Eye (tissue), 1 donor: ENCODE results near the gene TBC1D16.
"Not testable (repeated sequence)": the region's sequence is repeated elsewhere in the genome, so short reads cannot be mapped to it uniquely, and the experiment has no call there.

Experiments
- DNase-seq: peaks from one replicate; pipeline ENCODE4 v3.0.0-alpha.2; 2015

The TBC1D16 gene

GRCh38 chr17:80051681-80052080 lies 16.0 kb upstream of the TBC1D16 start:
- DNase-seq, result no peak

GRCh38 chr17:80050706-80051105 lies 15.0 kb upstream of the TBC1D16 start:
- no peak for DNase-seq

- no peak for DNase-seq
Measured at GRCh38 chr17:80049986-80050385, 14.3 kb upstream of the TBC1D16 start.

GRCh38 chr17:80047176-80047575 lies 11.5 kb upstream of the TBC1D16 start:
- no peak for DNase-seq

GRCh38 chr17:80046709-80047108 lies 11.0 kb upstream of the TBC1D16 start:
- DNase-seq, result not testable (repeated sequence)

GRCh38 chr17:80045703-80046102 lies 10.0 kb upstream of the TBC1D16 start:
- no peak for DNase-seq

- no peak for DNase-seq
Measured at GRCh38 chr17:80043963-80044362, 8.3 kb upstream of the TBC1D16 start.

- peak; percentile 93 for DNase-seq
Measured at GRCh38 chr17:80036715-80037477, 1.2 kb upstream of the TBC1D16 start.

- DNase-seq, result peak; percentile 94
Measured at GRCh38 chr17:80035937-80036714, 454 bp upstream of the TBC1D16 start, which contains the start of gene CCDC40. Gene CCDC40, plus strand, starts transcription at chr17:80036642. Its CDS starts 21 bp downstream, at chr17:80036663.

GRCh38 chr17:80034791-80035686 lies 633 bp downstream of the TBC1D16 start:
- DNase-seq, result peak; percentile 75

GRCh38 chr17:80033840-80034239 lies 1.8 kb downstream of the TBC1D16 start:
- DNase-seq, result no peak

GRCh38 chr17:80032614-80033171 lies 3.0 kb downstream of the TBC1D16 start:
- DNase-seq, result no peak

- no peak for DNase-seq
Measured at GRCh38 chr17:80031691-80032430, 3.8 kb downstream of the TBC1D16 start.

GRCh38 chr17:80030730-80031410 lies 4.8 kb downstream of the TBC1D16 start:
- DNase-seq, result peak; percentile 27

GRCh38 chr17:80029258-80029974 lies 6.3 kb downstream of the TBC1D16 start:
- peak; percentile 82 for DNase-seq

- no peak for DNase-seq
Measured at GRCh38 chr17:80028030-80028429, 7.6 kb downstream of the TBC1D16 start.

GRCh38 chr17:80027043-80027435 lies 8.6 kb downstream of the TBC1D16 start:
- no peak for DNase-seq

GRCh38 chr17:80026359-80027042 lies 9.2 kb downstream of the TBC1D16 start:
- no peak for DNase-seq

- no peak for DNase-seq
Measured at GRCh38 chr17:80025796-80026195, 9.9 kb downstream of the TBC1D16 start.

- peak; percentile 77 for DNase-seq
Measured at GRCh38 chr17:80025140-80025539, 10.5 kb downstream of the TBC1D16 start.
